GM21526 (cell line): ENCODE measurements around the gene DCUN1D1.

Experiments
- ATAC-seq: cut with Tn5 transposase; IDR thresholded peaks from one replicate; pipeline ENCODE4 v1.9.1; 2021; ENCODE audit warnings: moderate library complexity; ENCODE audit not compliant: unreplicated experiment, low FRiP score

Gene DCUN1D1

GRCh38 chr3:182904164-182904563, 76.2 kb downstream of the DCUN1D1 start:
- no peak for ATAC-seq

- ATAC-seq, result no peak
Observed at GRCh38 chr3:182902236-182902635, 78.1 kb downstream of the DCUN1D1 start.

- no peak for ATAC-seq
Observed at GRCh38 chr3:182896553-182896952, 83.8 kb downstream of the DCUN1D1 start.

- no peak for ATAC-seq
Observed at GRCh38 chr3:182895513-182896112, 84.7 kb downstream of the DCUN1D1 start.

- ATAC-seq, result no peak
Observed at GRCh38 chr3:182892226-182892625, 88.1 kb downstream of the DCUN1D1 start.

- ATAC-seq, result no peak
Observed at GRCh38 chr3:182891364-182891763, 89.0 kb downstream of the DCUN1D1 start.

GRCh38 chr3:182889948-182890629, 90.2 kb downstream of the DCUN1D1 start:
- no peak for ATAC-seq
